Glomerular endothelial cell (primary cell): Measurements from ENCODE around the gene MBD3L2. TPM values are rescaled to one million over a fixed set of nuclear protein-coding genes. Genes with fewer than 3 reads are reported as not detected.

Experiments used
- total RNA-seq: library from RNA; depleted of rRNA; stranded (reverse); fragments of >200 nt; gene quantifications from 2 replicates; pipeline ENCODE4 v1.2.3, GENCODE V29; 2015

MBD3L2 gene
- total RNA-seq, 1 donor from 2014 or later: not detected

Other genes starting within 250 kb of the MBD3L2 start
- not detected in 2 replicates for gene ADGRE1, start 161.7 kb upstream of the MBD3L2 start, total RNA-seq
- not detected in 2 replicates for gene MBD3L2B, start 27.9 kb upstream of the MBD3L2 start, total RNA-seq
- not detected in 2 replicates for gene MBD3L5, start 18.7 kb upstream of the MBD3L2 start, total RNA-seq
- not detected in 2 replicates for gene MBD3L4, start 9.1 kb upstream of the MBD3L2 start, total RNA-seq
- gene MBD3L3, start 9.4 kb downstream of the MBD3L2 start, total RNA-seq: not detected in 2 replicates
- 4.5 and 8.2 TPM in 2 replicates for gene ZNF557, start 20.4 kb downstream of the MBD3L2 start, total RNA-seq
- gene INSR, start 245.1 kb downstream of the MBD3L2 start, total RNA-seq: 26.6 and 134 TPM in 2 replicates